Measurements from ENCODE around the gene SERPINE1. TPM values are rescaled to one million over a fixed set of nuclear protein-coding genes. Genes with fewer than 3 reads are reported as not detected.
A peak's percentile ranks its signal among the peaks of the same experiment; 100 is the strongest.

Gene SERPINE1
- total and polyA plus RNA-seq, 2 experiments from 2014 or later: 0.97 to 1.2 TPM

DNA sequence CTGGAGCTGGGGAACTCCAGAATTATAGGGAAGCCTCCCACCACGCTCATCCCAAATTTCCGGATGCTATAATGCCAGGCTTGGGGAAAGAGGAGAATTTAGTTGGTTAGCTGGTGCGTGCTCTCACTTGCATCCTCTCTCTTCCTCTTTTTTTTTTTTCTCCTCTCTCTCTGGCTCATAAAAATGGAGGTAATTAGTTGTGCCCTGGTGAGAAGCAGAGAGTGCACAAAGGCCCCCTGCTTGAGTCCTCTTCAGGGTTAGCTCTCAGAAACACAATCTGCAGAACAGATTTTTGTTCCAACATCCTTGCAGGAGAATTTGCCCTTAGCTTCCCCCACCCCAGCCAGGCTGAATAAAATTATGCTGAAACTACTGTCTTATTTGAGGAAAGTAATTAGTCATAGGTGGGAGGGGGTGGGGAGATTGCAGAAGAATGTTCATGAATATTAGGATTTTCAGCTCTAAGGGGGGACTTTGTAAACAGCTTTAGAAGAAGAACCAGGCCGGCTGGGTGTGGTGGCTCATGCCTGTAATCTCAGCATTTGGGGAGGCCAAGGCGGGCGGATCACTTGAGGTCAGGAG lies 7.6 kb downstream of the SERPINE1 start:
- H3K4me1 Mint-ChIP-seq: peaks cover 26% of the 10 kb centered on the region
- no peaks in the 10 kb centered on the region for H3K27me3 ChIP-seq (ENCODE audit: insufficient read depth)

More for the DNA sequence above, 7.6 kb downstream of the SERPINE1 start:
- ATAC-seq: no peak; the same call in 2 of the 3 replicates
- Histone ChIP-seq H4K20me1 (replicated peaks; ENCODE audit: insufficient read depth) (no peaks in the 10 kb centered on the region), H3K9me2 (ENCODE audit: insufficient read depth) (no peaks in the 10 kb centered on the region), H2AFZ (peak overlapping the region; percentile 97), H3F3A (replicated peaks; ENCODE audit: low read depth) (no peaks in the 10 kb centered on the region), H3K4me2 (peak overlapping the region; percentile 45; the same call in 1 of the 2 replicates), H3K79me2 (replicated peaks; ENCODE audit: insufficient read depth) (no peaks in the 10 kb centered on the region), H3K27ac (ENCODE audit: low read depth) (no peak overlapping the region), H3K36me3 (ENCODE audit: insufficient read depth) (no peaks in the 10 kb centered on the region), H3K4me1 (ENCODE audit: insufficient read depth) (peaks cover 15% of the 10 kb centered on the region), H3K4me3 (no peak overlapping the region)
- Mint-ChIP-seq H3K27me3 (ENCODE audit: insufficient read depth, low read depth, poor library complexity) (peaks cover 15% of the 10 kb centered on the region), H3K9me3 (no peaks in the 10 kb centered on the region; the same call in 2 of the 3 replicates), H3K27ac (0 out of 2 replicates have a peak overlapping the region, but pooled peaks have one; percentile 34), H3K36me3 (ENCODE audit: low read depth) (no peaks in the 10 kb centered on the region), H3K4me3 (peak overlapping the region; percentile 5; the same call in 1 of the 3 replicates)
- DNase-seq (ENCODE audit: low spot score): no peak
- TF ChIP-seq ZNF462 (CRISPR knock-in tag; IDR thresholded peaks at IDR 0.05): no peak
- TF ChIP-seq POLR2AphosphoS5 (IDR thresholded peaks at IDR 0.05; ENCODE audit: low read depth): no peak
- TF ChIP-seq ZNF331 (CRISPR knock-in tag; IDR thresholded peaks at IDR 0.05; ENCODE audit: low read depth): no peak
- TF ChIP-seq JUNB (IDR thresholded peaks at IDR 0.05; ENCODE audit: unreplicated experiment): no peak
- no peak for TF ChIP-seq CREB1 (CRISPR knock-in tag; IDR thresholded peaks at IDR 0.05; ENCODE audit: low read depth)
- TF ChIP-seq NANOG (IDR thresholded peaks at IDR 0.05; ENCODE audit: borderline replicate concordance): no peak
- TF ChIP-seq EZH2 (IDR thresholded peaks at IDR 0.05; ENCODE audit: low read depth, unreplicated experiment): no peak
- TF ChIP-seq STAT1 (IDR thresholded peaks at IDR 0.05; ENCODE audit: unreplicated experiment): no peak
- TF ChIP-seq ETS1 (IDR thresholded peaks at IDR 0.05): no peak
- no peak for TF ChIP-seq ZNF114 (CRISPR knock-in tag; IDR thresholded peaks at IDR 0.05)
- no peak for TF ChIP-seq EZH2phosphoT487 (IDR thresholded peaks at IDR 0.05; ENCODE audit: unreplicated experiment)
- TF ChIP-seq, protein P1, sequence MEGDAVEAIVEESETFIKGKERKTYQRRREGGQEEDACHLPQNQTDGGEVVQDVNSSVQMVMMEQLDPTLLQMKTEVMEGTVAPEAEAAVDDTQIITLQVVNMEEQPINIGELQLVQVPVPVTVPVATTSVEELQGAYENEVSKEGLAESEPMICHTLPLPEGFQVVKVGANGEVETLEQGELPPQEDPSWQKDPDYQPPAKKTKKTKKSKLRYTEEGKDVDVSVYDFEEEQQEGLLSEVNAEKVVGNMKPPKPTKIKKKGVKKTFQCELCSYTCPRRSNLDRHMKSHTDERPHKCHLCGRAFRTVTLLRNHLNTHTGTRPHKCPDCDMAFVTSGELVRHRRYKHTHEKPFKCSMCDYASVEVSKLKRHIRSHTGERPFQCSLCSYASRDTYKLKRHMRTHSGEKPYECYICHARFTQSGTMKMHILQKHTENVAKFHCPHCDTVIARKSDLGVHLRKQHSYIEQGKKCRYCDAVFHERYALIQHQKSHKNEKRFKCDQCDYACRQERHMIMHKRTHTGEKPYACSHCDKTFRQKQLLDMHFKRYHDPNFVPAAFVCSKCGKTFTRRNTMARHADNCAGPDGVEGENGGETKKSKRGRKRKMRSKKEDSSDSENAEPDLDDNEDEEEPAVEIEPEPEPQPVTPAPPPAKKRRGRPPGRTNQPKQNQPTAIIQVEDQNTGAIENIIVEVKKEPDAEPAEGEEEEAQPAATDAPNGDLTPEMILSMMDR (conservative IDR thresholded peaks at IDR 0.05; ENCODE audit: low read depth in 2 of 2): no peak
- TF ChIP-seq, protein P2, sequence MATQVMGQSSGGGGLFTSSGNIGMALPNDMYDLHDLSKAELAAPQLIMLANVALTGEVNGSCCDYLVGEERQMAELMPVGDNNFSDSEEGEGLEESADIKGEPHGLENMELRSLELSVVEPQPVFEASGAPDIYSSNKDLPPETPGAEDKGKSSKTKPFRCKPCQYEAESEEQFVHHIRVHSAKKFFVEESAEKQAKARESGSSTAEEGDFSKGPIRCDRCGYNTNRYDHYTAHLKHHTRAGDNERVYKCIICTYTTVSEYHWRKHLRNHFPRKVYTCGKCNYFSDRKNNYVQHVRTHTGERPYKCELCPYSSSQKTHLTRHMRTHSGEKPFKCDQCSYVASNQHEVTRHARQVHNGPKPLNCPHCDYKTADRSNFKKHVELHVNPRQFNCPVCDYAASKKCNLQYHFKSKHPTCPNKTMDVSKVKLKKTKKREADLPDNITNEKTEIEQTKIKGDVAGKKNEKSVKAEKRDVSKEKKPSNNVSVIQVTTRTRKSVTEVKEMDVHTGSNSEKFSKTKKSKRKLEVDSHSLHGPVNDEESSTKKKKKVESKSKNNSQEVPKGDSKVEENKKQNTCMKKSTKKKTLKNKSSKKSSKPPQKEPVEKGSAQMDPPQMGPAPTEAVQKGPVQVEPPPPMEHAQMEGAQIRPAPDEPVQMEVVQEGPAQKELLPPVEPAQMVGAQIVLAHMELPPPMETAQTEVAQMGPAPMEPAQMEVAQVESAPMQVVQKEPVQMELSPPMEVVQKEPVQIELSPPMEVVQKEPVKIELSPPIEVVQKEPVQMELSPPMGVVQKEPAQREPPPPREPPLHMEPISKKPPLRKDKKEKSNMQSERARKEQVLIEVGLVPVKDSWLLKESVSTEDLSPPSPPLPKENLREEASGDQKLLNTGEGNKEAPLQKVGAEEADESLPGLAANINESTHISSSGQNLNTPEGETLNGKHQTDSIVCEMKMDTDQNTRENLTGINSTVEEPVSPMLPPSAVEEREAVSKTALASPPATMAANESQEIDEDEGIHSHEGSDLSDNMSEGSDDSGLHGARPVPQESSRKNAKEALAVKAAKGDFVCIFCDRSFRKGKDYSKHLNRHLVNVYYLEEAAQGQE (IDR thresholded peaks at IDR 0.05; ENCODE audit: unreplicated experiment): no peak

All from GM23338 (cell line).